ENCODE data around the gene NKX6-2. TPM values are rescaled to one million over a fixed set of nuclear protein-coding genes. Genes with fewer than 3 reads are reported as not detected.

NKX6-2 gene
- total RNA-seq, 2 experiments from 2014 or later, result not detected

- TF ChIP-seq, protein P1, sequence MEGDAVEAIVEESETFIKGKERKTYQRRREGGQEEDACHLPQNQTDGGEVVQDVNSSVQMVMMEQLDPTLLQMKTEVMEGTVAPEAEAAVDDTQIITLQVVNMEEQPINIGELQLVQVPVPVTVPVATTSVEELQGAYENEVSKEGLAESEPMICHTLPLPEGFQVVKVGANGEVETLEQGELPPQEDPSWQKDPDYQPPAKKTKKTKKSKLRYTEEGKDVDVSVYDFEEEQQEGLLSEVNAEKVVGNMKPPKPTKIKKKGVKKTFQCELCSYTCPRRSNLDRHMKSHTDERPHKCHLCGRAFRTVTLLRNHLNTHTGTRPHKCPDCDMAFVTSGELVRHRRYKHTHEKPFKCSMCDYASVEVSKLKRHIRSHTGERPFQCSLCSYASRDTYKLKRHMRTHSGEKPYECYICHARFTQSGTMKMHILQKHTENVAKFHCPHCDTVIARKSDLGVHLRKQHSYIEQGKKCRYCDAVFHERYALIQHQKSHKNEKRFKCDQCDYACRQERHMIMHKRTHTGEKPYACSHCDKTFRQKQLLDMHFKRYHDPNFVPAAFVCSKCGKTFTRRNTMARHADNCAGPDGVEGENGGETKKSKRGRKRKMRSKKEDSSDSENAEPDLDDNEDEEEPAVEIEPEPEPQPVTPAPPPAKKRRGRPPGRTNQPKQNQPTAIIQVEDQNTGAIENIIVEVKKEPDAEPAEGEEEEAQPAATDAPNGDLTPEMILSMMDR (IDR thresholded peaks at IDR 0.05), result no peak
- ChIA-PET POLR2A (no interaction called here), CTCF (no interaction called here)
- intact Hi-C loops (cut with DNase I, micrococcal nuclease), result no loop called here
- Mint-ChIP-seq H3K27me3 (peaks cover 13% of the 10 kb centered on the region), H3K9me3 (no peaks in the 10 kb centered on the region), H3K4me3 (no peak overlapping the region), H3K36me3 (ENCODE audit: low read depth) (peaks cover 3% of the 10 kb centered on the region), H3K4me1 (ENCODE audit: low read depth) (peaks cover 4% of the 10 kb centered on the region), H3K27ac (no peak overlapping the region)
- Histone ChIP-seq H3K4me3 (ENCODE audit: low read length) (no peak overlapping the region), H3K36me3 (ENCODE audit: insufficient read depth, low read length) (no peaks in the 10 kb centered on the region), H3K9me3 (ENCODE audit: control insufficient read depth in 1 of 2, insufficient read depth in 1 of 2, low read length in 2 of 2) (peaks cover 0 to 28% of the 10 kb centered on the region in 2 experiments), H3K27me3 (ENCODE audit: control insufficient read depth in 1 of 2, insufficient read depth in 2 of 2, low read length in 2 of 2) (peaks cover 25 to 60% of the 10 kb centered on the region in 2 experiments), H3K27ac (ENCODE audit: low read depth in 1 of 2, low read length in 2 of 2) (no peak overlapping the region), H3K4me1 (ENCODE audit: insufficient read depth, low read length) (peaks cover 7% of the 10 kb centered on the region)
- DNase-seq (no peak), ATAC-seq (ENCODE audit: poor library complexity) (no peak)
Measured at GRCh38 chr10:132788180-132788830, 2.4 kb upstream of the NKX6-2 start.

DNA sequence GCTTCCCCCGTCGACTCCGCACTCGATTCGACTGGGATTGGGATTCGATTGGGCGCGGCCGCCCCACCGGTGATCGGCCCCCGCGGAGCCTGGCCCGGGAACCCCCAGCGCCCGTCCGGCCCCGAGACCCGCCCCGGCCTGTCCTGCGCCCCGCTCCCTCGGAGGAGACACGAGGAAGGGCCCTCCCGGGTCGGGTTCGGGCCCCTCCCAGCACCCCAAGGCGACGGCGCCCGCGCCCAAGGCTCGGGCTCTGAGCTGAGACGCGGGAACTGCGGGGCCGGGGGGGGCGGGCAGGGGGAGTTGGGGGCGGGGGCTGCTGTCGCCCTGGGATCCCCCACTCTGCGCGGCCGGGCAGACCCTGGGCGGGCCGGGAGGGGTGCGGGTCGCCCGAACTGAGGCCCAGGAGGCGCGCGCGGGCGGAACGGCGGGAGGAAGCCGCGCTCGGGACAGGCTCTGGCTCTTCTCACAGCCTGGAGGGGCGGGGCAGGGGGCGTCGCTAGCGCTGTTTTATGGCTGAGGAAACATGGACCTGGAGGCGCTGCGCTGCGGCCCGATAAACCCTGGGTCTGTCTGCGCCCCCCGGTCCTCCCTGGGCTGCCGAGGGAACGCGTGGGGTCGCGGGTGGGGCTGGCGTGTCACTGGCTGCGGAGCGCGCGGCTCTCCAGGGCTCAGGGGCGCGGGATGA lies 1.7 kb upstream of the NKX6-2 start:
- TF ChIP-seq, protein P1 (IDR thresholded peaks at IDR 0.05), result no peak
- no peaks in the 10 kb centered on the region for H3K9me3 Mint-ChIP-seq
- POLR2A ChIA-PET, result no interaction called here
- H3K4me1 ChIP-seq (ENCODE audit: insufficient read depth, low read length), result peaks cover 7% of the 10 kb centered on the region
- H3K9me3 ChIP-seq (ENCODE audit: control insufficient read depth in 1 of 2, insufficient read depth in 1 of 2, low read length in 2 of 2), result peaks cover 0 to 21% of the 10 kb centered on the region in 2 experiments
- no peak for ATAC-seq (ENCODE audit: poor library complexity)
- peaks cover under 1% of the 10 kb centered on the region for H3K36me3 ChIP-seq (ENCODE audit: insufficient read depth, low read length)
- no peak overlapping the region for H3K4me3 ChIP-seq (ENCODE audit: low read length)
- peaks cover 16% of the 10 kb centered on the region for H3K27me3 Mint-ChIP-seq
- no peak overlapping the region for H3K27ac ChIP-seq (ENCODE audit: low read depth in 1 of 2, low read length in 2 of 2)
- peaks cover 9% of the 10 kb centered on the region for H3K36me3 Mint-ChIP-seq (ENCODE audit: low read depth)
- CTCF ChIA-PET, result no interaction called here
- no peak overlapping the region for H3K4me3 Mint-ChIP-seq
- peaks cover 9% of the 10 kb centered on the region for H3K4me1 Mint-ChIP-seq (ENCODE audit: low read depth)
- intact Hi-C loops (cut with DNase I, micrococcal nuclease), result no loop called here
- no peak for DNase-seq
- no peak overlapping the region for H3K27ac Mint-ChIP-seq
- peaks cover 25 to 66% of the 10 kb centered on the region in 2 experiments for H3K27me3 ChIP-seq (ENCODE audit: control insufficient read depth in 1 of 2, insufficient read depth in 2 of 2, low read length in 2 of 2)

GRCh38 chr10:132786884-132787494 lies 1.0 kb upstream of the NKX6-2 start:
- no peak overlapping the region for H3K4me3 ChIP-seq (ENCODE audit: low read length)
- CTCF ChIA-PET, result no interaction called here
- peaks cover 0 to 26% of the 10 kb centered on the region in 2 experiments for H3K9me3 ChIP-seq (ENCODE audit: control insufficient read depth in 1 of 2, insufficient read depth in 1 of 2, low read length in 2 of 2)
- DNase-seq, result no peak
- TF ChIP-seq, protein P1 (IDR thresholded peaks at IDR 0.05), result no peak
- H3K4me1 ChIP-seq (ENCODE audit: insufficient read depth, low read length), result peaks cover 7% of the 10 kb centered on the region
- Mint-ChIP-seq H3K27ac (no peak overlapping the region), H3K9me3 (no peaks in the 10 kb centered on the region), H3K4me3 (no peak overlapping the region), H3K4me1 (ENCODE audit: low read depth) (peaks cover 9% of the 10 kb centered on the region), H3K27me3 (peaks cover 18% of the 10 kb centered on the region), H3K36me3 (ENCODE audit: low read depth) (peaks cover 11% of the 10 kb centered on the region)
- intact Hi-C loops (cut with DNase I, micrococcal nuclease), result no loop called here
- peaks cover 3% of the 10 kb centered on the region for H3K36me3 ChIP-seq (ENCODE audit: insufficient read depth, low read length)
- no peak for ATAC-seq (ENCODE audit: poor library complexity)
- H3K27me3 ChIP-seq (ENCODE audit: control insufficient read depth in 1 of 2, insufficient read depth in 2 of 2, low read length in 2 of 2), result peaks cover 25 to 66% of the 10 kb centered on the region in 2 experiments
- POLR2A ChIA-PET, result no interaction called here
- H3K27ac ChIP-seq (ENCODE audit: low read depth in 1 of 2, low read length in 2 of 2), result no peak overlapping the region
